ENCODE results near the gene CCDC40. TPM values are rescaled to one million over a fixed set of nuclear protein-coding genes. Genes with fewer than 3 reads are reported as not detected.

The CCDC40 gene
- total and polyA plus RNA-seq, 9 of the 15 experiments (the other 6 are each of a cell fraction or from before 2014, with no cell fraction given) = 0.07 to 0.33 TPM; not detected in 7

- ChIA-PET CTCF (ENCODE audit: low intra/inter-chr PET ratio) (interaction anchor here (0.7 kb wide), 1 partner anchor 102 kb away, joined by 3 read pairs; no protein-coding TSS in a partner anchor), POLR2A (interaction anchor here (0.5 to 4.1 kb wide), 4 partner anchors 10 to 121 kb away, joined by 3 to 38 read pairs (median 4); no protein-coding TSS in a partner anchor)
- Histone ChIP-seq H3K36me3 (ENCODE audit: control insufficient read depth, insufficient read depth, low read length) (peaks cover 57% of the 10 kb centered on the region), H3K27me3 (ENCODE audit: control insufficient read depth in 2 of 2, insufficient read depth in 2 of 2, low read length in 2 of 2) (no peaks in the 10 kb centered on the region), H3K9ac (ENCODE audit: insufficient read depth in 1 of 2, low read depth in 2 of 2, low read length in 2 of 2) (no peak overlapping the region), H3K4me1 (replicated peaks in 1 of 2; ENCODE audit: control insufficient read depth in 2 of 2, insufficient read depth in 2 of 2, low read length in 2 of 2) (no peaks in the 10 kb centered on the region), H3K4me2 (ENCODE audit: insufficient read depth, low read length) (no peak overlapping the region), H4K20me1 (replicated peaks; ENCODE audit: control insufficient read depth, insufficient read depth, low read length) (0 out of 2 replicates have a peak, but pooled peaks cover 3% of the 10 kb centered on the region), H3K9me1 (ENCODE audit: control insufficient read depth, insufficient read depth, low read length) (no peaks in the 10 kb centered on the region), H3K4me3 (no peak overlapping the region), H3K27ac (ENCODE audit: extremely low read depth, low read depth, low read length) (no peak overlapping the region), H3K79me2 (ENCODE audit: control insufficient read depth, insufficient read depth, low read length) (no peaks in the 10 kb centered on the region), H2AFZ (ENCODE audit: low read depth, low read length) (no peak overlapping the region), H3K9me3 (replicated peaks; ENCODE audit: control insufficient read depth, insufficient read depth, low read depth, low read length) (no peaks in the 10 kb centered on the region; the same call in 1 of the 2 replicates)
- 96% methylated on average over 6 of the region's 6 CpGs for WGBS (ENCODE audit: insufficient coverage, low coverage, missing lambda C conversion rate)
- TF ChIP-seq CUX1 (CRISPR knock-in tag; IDR thresholded peaks at IDR 0.05) (no peak), POLR2A (conservative IDR thresholded peaks at IDR 0.05) (peak; percentile 11; the same call in 1 of the 2 replicates), ZNF143 (CRISPR knock-in tag; IDR thresholded peaks at IDR 0.05) (no peak), POLR2G (IDR thresholded peaks at IDR 0.05; ENCODE audit: low read depth, low read length) (0 out of 2 replicates have a peak, but pooled peaks have one; percentile 18), FOXA3 (CRISPR knock-in tag; conservative IDR thresholded peaks at IDR 0.05 in 1 of 2, IDR thresholded peaks at IDR 0.05 in 1 of 2) (no peak), ZBTB8A (IDR thresholded peaks at IDR 0.05; ENCODE audit: partially characterized antibody) (no peak), XRCC5 (IDR thresholded peaks at IDR 0.05; ENCODE audit: low read depth, low read length) (no peak), TCF3 (CRISPR knock-in tag; IDR thresholded peaks at IDR 0.05) (no peak), E2F4 (CRISPR knock-in tag; IDR thresholded peaks at IDR 0.05; ENCODE audit: low read depth) (no peak)
- ATAC-seq = no peak; the same call in 2 of the 3 replicates
- no peak for DNase-seq (ENCODE audit: extremely low read depth in 1 of 4, low spot score in 3 of 4)
- in situ Hi-C loops (cut with MboI) = no loop called here
- FAIRE-seq = no peak
- no TSS peak for BruUV-seq (replicated peaks)
- intact Hi-C loops (cut with micrococcal nuclease) = no loop called here
Measured at GRCh38 chr17:80133626-80133970, 97.2 kb downstream of the CCDC40 start.

Data from K562 (cell line).